ENCODE measurements around the gene C1orf21.
"Not testable (repeated sequence)": the region's sequence is repeated elsewhere in the genome, so short reads cannot be mapped to it uniquely, and the experiment has no call there.

Gene C1orf21, protein sequence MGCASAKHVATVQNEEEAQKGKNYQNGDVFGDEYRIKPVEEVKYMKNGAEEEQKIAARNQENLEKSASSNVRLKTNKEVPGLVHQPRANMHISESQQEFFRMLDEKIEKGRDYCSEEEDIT

DNA sequence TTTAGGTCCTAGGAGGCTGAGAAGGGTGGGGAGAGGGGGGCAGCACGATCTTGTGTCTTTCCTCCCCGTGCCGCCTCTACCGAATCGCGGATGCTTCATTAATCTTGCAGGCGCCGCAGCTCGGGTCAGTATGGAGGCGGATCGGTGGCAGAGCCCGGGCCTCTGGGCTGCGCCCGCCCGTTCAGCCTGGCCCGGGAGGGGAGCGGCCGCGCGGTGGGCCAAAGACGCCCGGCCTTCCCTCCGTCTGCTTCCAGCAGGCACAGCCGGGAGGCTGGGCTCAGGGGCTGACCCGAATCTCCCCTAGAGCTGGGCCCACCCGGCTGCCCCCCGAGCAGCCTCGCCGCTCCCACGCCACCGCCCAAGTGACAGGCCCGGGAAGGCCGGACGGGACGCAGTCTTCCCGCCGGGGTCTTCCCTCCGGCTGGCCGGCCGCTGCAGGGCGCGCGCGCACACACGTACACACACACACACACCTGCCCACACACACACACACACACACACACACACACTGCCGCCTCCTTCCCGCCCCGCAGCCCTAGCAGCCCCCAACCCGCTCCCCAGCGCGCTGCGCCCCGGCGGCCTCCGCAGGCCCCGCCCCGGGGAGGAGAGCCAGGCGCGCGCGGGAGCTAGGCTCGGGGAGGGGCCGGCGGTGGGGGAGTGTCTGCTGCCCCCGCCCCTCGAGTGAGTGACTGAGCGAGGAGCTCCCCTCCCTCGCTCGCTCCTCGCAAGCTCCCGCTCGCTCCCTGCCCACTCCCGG is at the start of gene C1orf21:
C1orf21 (plus strand) TSS at position 718 of the 757 bp plus-strand sequence. CDS start 90,481 bp downstream, outside the sequence.
- DNase-seq, result peak; percentile 99

DNA sequence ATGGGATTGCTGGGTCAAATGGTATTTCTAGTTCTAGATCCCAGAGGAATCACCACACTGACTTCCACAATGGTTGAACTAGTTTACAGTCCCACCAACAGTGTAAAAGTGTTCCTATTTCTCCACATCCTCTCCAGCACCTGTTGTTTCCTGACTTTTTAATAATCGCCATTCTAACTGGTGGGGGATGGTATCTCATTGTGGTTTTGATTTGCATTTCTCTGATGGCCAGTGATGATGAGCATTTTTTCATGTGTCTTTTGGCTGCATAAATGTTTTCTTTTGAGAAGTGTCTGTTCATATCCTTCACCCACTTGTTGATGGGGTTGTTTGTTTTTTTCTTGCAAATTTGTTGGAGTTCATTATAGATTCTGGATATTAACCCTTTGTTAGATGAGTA is 49.0 kb upstream of the C1orf21 start:
- not testable (repeated sequence) for DNase-seq

DNA sequence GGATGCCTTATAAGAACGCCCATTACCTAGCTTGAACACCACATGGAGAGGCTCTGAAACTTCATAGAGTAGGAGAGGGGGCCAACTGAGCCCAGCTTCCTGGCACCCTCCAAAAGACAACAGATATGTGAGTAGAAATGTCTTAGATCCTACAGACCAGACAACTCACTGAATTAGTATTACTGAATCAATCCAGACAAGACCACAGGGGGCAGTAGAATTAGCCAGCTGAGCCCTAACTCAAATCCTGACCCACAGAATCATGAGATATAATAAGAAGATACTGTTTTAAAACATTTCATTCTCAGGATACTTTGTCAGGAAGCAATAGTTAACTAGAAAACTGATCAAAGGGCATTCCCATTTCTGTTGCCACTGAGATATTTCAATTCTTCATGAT is 45.8 kb upstream of the C1orf21 start:
- peak; percentile 4 for DNase-seq

DNA sequence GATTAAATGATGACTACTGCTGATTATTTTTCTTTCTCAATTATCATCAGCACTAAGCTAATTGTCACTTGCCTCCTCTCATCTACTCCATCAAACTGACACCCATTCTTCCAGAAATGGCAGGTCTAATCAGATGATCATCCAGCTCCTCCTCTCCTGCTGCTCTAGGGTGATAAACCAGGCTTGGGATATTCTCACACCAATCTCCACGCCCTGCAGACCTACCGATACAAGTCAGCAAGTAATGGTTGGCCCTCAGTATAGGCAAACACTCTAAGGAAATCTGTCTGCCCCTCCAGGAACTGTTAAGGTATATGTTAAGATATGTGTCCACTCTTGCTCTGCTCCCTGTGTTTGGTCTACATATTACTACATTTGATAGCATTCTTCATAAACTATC is 36.3 kb upstream of the C1orf21 start:
- DNase-seq, result peak; percentile 46

DNA sequence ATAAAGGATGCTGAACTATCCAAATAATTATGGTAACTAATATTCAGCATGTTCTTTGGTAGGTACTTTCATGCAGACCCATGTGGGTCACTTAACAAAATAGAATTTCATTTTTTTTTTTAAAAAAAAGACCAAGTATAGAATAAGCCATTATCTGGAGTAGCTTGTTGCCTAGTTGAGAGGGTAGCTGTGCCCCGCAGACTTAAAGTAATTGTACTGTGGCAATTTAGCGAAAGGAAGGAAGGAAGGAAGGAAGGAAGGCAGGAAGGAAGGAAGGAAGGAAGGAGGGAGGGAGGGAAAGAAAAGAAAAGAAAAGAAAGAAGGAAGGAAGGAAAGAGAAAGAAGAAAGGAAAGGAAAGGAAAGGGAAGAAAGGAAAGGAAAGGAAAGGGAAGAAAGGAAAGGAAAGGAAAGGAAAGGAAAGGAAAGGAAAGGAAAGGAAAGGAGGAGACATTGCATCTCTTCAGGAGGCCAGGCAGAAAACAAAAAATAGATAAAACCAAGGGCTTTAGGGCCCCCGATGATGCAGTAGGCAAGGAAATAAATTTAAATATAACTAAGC is 35.3 kb upstream of the C1orf21 start:
- DNase-seq, result no peak

DNA sequence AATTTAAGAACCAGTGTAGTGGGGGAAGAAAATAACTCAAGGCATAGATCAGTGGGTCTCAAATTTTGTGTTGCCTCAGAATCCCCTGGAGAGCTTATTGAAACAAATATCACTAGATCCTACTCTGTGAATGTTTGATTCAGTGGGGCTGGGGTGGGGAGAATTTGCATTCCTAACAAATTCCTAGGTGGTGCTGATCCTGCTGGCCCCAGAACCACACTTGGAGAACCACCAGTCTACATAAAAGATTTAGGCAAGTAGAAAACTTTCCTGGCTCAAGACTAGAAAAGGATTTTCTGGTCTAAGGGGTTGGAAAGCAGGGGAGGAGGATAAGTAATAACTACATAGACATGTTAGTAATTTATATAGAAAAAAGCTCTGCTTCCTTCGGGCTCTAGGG is 34.1 kb upstream of the C1orf21 start:
- DNase-seq, result no peak

DNA sequence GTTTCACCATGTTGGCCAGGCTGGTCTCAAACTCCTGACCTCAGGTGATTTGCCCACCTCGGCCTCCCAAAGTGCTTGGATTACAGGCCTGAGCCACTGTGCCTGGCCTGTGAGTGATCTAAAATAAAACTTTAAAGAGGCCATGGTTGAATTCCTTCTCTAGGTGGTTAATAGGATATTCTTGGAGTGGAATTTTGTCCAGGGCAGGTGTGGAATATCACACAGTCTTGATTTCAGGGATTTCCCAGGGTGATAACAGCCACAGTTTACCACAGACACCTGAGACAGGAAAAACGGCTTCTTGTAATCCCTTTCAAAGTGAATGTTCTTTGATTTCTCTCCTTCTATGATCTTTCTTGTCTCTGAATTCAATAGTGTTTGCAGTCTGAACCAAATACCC is 32.1 kb upstream of the C1orf21 start:
- DNase-seq, result no peak

DNA sequence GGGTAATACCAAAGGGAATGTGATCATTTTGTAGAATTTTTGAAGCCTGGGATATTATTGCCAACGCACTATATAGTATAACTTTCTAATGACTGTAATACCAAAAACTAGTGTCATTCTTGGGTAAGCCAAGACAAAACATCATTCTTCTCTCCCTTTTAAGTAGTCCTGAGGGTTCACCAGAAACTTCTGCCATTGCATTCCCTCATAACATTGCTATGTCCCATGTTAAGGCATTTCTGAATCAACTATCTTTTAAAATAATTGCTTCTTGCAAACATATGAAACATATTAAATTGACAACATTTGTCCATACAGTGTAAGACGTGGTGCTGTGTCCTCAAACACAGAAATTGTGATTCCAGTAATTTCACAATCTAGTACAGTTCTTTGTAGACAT is 29.9 kb upstream of the C1orf21 start:
- DNase-seq, result no peak

DNA sequence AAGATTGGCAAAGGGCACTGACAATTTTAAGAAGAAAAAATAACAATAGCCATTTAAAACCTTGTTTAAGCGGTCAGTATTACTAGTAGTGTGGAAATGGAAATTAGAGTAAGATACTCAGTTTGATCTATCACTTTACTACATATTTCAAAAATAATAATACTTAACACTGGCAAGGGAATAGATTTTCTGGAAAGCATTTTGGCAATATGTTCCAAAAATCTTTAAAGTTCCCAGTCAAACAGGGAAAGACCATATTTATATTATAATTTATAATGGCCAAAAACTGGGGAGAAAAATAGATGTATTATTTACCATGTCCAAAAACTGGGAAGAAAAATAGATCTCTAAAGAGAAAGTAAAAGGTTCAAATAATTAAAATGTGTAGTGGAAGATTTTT is 28.6 kb upstream of the C1orf21 start:
- no peak for DNase-seq

DNA sequence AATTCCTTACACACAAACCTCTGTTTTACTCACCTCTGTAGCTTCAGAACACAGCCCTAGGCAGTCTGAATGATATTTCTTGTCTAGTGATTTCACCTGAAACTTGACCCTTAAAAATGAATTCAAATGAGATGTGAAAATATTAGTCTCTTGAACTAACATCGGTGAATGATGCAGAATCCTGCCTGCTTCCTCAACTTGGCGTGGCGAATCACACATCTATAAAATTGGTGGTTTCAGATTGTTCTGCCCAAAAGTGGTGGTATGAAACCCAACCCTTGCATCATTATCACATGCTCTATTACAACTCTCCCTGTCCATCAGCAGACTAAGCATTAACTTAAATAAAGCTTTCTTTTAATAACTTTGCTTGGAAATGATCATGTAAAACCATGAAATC is 26.9 kb upstream of the C1orf21 start:
- DNase-seq, result no peak

DNA sequence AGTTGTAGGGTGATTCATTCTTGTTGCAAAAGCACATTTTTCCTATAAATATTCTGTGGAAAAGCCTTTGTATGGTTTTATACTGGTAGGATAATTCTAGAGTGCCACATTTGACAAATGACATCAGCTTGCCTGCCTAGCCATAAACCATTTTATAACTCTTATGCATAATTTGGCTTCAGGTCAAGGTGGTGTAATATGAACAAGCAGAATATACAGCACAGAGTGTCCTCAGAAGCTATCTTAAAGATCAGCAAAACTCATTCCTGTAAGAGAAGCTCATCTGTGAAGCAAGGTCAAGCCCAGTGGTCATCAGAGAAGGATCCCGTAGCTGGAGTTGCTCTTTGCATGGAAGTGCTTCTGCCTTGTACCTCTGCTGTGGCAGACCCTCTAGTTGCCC is 24.0 kb upstream of the C1orf21 start:
- DNase-seq, result no peak

DNA sequence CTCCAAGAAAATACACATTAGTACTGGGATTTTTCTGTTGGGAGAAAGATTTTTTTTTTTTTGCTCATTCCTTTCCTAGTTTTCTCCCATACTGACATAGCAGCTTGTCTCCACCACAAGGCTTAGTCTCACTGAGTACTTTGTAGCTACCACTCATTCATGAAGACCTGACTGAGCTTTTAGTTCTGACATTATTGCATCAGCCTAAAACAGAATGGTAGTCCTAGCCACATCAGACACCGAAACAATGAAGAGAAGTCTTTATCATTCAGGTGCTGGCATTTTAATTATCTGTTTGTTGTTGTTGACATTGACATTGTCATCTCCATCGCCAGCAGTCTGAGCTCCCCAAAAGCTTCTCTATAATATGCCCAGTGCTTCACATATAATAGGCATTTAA is 21.1 kb upstream of the C1orf21 start:
- DNase-seq, result no peak

DNA sequence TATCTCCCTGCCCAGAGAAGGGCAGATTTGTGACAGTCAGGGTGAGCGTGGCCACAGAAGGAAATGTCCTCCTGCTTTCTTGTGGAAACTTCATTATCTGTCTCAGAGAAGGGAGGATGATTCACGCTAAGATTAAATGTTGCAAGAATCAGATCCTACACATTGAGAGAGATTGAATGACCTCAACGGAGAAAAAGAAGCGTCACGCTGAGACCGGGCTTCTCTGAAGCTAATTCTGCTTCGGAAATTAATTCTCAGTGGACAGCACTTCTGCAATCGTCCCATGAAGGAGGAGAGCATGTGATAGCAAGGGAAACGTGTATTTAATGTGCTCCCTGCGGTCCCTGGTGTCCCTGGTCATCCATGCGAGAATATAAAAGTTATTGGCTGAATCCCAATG is 19.8 kb upstream of the C1orf21 start:
- DNase-seq, result no peak

DNA sequence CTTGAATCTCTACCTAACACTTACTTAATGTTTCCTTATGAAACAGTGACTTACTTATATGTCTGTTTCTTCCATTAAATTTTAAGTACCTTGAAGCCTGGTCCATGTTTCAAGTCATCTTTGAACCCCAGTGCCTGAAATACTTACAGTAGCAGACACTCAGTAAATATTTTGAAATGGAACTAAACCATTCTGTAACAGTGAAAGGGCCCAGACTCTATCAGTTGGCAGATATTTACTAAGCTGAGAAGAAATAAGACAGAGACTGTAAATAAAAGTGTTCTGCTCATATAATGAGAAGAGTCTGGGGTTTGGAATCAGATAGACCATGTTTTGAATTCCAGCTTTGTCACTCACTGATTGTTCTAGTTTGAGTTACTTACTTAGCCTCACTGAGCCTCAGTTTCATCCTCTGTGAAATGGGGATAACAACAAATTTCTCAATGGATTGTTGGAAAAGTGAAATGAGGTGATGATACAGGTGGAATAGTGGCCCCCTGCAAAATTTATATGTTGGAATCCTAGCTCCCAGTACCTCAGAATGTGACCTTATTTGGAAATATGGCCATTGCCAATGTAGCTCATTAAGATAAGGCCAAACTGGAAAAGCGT is 19.3 kb upstream of the C1orf21 start:
- DNase-seq, result no peak

DNA sequence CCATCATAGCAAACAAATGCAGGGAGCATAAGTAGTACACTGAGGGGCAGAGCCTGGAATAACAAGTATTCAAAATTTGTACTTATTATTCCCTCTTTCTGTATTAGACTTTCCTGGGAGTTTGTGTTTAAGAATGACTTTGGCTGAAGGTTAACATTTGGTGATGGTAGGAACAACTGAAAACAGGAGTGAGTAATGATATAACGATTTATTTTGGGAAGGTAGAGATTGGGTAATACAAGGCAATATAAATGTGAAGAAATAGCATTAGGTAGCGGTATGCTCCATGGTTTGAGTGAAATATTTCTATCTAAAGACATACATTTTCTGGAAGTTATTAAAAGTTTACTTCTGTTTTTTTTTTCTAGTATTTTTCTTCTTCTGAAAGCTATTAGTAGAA is 18.5 kb upstream of the C1orf21 start:
- DNase-seq, result no peak

DNA sequence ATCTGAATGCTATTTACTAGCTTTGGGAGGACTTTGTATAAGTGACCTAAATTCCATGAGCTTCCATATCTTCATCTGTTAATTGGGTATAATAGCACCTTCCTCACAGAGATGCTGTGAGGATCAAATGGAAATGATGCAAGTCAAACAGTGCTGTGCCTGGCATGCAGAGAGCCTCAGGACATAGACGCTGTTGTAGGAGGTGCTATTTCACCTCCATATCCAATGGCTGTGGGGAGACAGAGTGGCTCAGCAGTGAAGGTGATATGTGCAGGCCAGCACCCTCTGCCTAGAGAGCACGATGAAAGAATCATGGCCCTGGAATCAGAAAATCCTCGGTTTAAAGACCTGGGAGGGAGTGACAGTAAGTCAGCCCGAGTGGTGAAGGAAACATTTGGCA is 16.0 kb upstream of the C1orf21 start:
- peak; percentile 36 for DNase-seq

DNA sequence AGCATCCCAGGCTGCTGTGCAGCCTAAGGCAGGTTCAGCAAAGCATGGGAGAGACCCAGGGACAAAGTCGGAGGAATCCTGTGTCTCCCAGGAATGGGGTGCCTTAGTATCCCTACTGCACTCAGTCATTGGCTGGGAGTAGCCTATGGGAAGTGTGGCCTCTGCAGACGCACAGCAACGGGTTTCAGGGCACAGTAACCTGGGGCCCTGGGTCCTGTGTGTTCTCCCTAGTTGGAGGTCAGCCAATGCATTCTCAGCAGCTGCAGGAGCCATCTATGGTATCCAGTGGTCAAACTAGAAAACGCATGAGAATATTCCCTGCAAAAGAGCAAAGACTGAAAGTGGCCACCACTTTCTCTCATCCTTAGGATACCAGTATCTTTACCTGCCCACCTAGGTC is 13.7 kb upstream of the C1orf21 start:
- no peak for DNase-seq

DNA sequence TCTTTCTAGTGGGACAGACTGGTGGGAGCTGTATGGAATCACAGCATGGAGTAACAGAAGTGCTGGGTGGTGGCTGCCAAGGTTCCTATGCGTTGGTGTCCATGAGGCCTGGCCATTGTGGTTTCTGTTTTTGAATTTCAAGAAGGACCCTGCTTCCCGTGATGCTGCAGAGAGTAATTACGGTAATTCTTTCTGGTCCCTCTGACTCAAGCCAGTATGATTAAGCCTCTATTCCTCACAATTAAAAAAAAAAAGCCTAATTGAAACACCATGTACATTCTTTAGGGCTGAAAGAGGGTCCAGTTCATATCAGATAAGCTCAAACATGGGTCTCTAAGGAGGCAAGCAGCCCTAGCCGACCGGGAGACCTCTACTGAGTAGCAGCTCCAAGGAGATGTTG is 10.5 kb upstream of the C1orf21 start:
- no peak for DNase-seq

DNA sequence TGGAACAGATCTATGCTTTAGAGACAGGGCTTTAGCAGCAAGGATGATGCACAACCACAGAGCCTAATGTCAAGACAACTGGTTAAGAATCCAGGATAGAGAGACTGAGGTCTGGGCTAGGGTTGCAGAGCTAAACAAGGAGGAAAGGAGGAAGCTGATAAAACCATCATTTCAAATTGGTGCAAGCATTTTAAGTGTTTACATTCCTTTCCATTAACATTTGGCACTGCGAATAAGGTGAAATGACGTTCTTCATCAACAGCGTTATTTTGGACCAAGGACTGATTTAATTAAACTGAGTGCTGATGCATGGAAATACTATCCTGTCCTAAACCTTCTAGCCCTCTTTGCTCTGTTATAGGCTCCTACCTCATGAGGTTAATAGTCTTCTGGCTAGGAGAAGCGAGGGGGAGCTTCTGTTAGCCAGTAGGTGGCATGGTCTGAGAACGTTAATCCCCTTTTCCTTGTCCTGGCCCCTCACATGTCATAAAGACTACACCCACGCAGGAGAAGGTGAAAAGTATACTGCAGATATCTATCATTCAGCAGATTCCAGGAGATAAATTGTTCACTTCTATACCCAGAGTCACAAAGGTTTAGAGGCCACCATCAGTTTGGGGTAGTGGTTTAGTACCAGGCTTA is 7.6 kb upstream of the C1orf21 start:
- peak; percentile 50 for DNase-seq

DNA sequence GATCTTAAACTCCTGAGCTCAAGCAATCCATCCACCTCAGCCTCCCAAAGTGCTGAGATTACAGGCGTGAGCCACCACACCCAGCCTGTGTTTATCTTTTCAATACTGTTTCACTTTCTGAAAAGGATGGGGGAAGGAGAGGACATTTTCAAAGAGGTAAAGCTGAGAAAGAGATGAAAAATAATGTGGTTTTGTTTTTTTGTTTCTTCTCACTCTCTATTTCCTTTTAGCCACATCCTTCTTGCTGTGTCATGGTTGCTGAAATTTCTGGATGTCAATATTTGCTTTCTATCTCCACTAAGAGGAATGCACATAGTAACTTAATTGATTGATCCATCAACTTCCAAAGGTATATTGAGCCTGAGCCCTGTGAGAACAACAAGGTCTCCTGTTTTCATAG is 6.4 kb upstream of the C1orf21 start:
- no peak for DNase-seq

DNA sequence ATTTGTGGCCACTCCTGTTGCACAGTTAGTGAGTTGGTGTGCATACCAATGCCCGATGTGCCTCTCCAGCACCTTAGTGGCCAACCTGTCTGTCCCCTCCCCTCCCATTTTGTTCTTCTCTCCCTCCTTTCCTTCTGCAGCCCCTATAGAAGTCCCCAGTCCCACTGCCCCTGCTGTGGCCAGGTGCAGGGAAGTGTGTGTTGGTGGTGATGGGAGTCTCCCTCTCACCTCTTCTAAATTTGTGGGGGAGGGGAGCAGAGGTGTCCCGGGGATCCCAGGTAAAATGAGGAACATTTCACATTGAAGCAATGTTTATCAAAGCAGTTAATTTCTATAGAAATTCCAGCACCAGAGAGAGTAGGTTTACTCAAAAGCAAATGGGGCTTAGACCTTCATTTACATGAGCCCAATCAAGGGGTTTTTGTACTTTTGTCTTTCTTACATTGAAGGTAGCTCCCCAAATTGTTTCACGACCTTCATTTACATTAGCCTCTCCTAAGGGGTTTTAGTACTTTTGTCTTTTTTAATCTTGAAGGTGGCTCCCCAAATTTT is 3.0 kb upstream of the C1orf21 start:
- DNase-seq, result no peak

DNA sequence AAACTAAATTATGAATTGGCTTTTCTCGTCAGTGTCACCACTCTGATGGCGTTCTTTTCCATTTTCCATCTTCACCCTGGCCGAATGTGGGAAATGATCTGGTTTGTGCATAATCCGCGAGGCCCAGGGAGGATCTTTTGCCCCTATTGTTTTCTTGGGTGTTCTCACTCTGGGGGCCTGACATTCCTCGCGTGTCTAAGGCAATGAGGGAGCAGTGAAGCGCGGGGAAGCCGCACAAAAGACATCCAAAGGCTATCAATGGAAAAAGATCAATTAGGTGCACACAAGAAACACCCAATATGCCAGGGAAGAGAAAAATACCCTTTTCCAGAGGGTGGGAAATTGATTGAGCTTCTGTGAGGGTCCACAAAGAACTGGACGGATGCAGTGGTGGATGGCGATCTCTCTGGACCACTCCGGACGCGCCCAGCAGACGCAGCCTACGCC is 941 bp upstream of the C1orf21 start:
- DNase-seq, result peak; percentile 49

DNA sequence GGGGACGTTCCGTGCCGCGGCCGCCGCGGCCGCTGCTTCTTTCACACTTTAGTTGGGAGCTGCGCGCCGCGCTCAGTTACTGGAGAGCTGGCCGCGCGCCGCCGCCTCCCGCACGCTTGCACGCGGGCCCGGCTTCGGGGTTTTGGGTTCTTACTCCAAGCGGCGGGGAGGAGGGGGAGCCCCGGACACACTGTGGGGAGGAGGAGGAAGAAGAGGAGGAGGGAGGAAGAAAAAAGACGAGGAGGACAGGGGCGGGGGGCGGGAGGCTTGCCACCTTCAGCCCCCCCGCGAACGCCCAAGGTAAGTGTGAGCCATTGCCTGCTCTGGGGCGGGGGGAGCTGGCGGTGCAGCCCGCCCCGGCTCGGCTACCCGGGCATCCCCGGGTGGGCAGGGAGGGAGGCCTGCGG is 243 bp downstream of the C1orf21 start:
- no peak for DNase-seq

Measured in NCI-H69 (cell line).